GM11168 (cell line): ENCODE measurements around the gene SPATS2L.

Source experiments
- in situ Hi-C: fragments of 300-500 bp; cut with MboI; formaldehyde crosslinking; loops from one replicate; pipeline ENCODE4 v1.12.0; 2022; ENCODE audit warnings: low sequenced_read_pairs; ENCODE audit not compliant: unreplicated experiment

The SPATS2L gene

GRCh38 chr2:200345975-200346374, 39.5 kb downstream of the SPATS2L start:
- in situ Hi-C loops, result no loop called here

GRCh38 chr2:200347301-200347700, 40.8 kb downstream of the SPATS2L start:
- in situ Hi-C loops, result no loop called here

- in situ Hi-C loops, result no loop called here
Observed at GRCh38 chr2:200348897-200349563, 42.5 kb downstream of the SPATS2L start.

- in situ Hi-C loops, result no loop called here
Observed at GRCh38 chr2:200349868-200350267, 43.4 kb downstream of the SPATS2L start.

- in situ Hi-C loops, result no loop called here
Observed at GRCh38 chr2:200350850-200351285, 44.4 kb downstream of the SPATS2L start.

GRCh38 chr2:200351815-200352214, 45.3 kb downstream of the SPATS2L start:
- in situ Hi-C loops, result no loop called here

GRCh38 chr2:200352636-200353035, 46.1 kb downstream of the SPATS2L start:
- in situ Hi-C loops, result no loop called here

GRCh38 chr2:200353120-200353519, 46.6 kb downstream of the SPATS2L start:
- in situ Hi-C loops, result no loop called here

- in situ Hi-C loops, result no loop called here
Observed at GRCh38 chr2:200353874-200354273, 47.4 kb downstream of the SPATS2L start.

- in situ Hi-C loops, result no loop called here
Observed at GRCh38 chr2:200354833-200355751, 48.6 kb downstream of the SPATS2L start.

- in situ Hi-C loops, result no loop called here
Observed at GRCh38 chr2:200356321-200356720, 49.8 kb downstream of the SPATS2L start.

- in situ Hi-C loops, result no loop called here
Observed at GRCh38 chr2:200356857-200357384, 50.4 kb downstream of the SPATS2L start.

GRCh38 chr2:200357845-200358244, 51.4 kb downstream of the SPATS2L start:
- in situ Hi-C loops, result no loop called here

GRCh38 chr2:200359552-200359951, 53.1 kb downstream of the SPATS2L start:
- in situ Hi-C loops, result no loop called here

GRCh38 chr2:200360364-200360763, 53.9 kb downstream of the SPATS2L start:
- in situ Hi-C loops, result no loop called here

- in situ Hi-C loops, result no loop called here
Observed at GRCh38 chr2:200362202-200362917, 55.9 kb downstream of the SPATS2L start.

GRCh38 chr2:200363279-200363678, 56.8 kb downstream of the SPATS2L start:
- in situ Hi-C loops, result no loop called here

GRCh38 chr2:200364142-200364541, 57.6 kb downstream of the SPATS2L start:
- in situ Hi-C loops, result no loop called here

- in situ Hi-C loops, result no loop called here
Observed at GRCh38 chr2:200364620-200365019, 58.1 kb downstream of the SPATS2L start.

GRCh38 chr2:200365209-200365608, 58.7 kb downstream of the SPATS2L start:
- in situ Hi-C loops, result no loop called here

GRCh38 chr2:200367155-200367554, 60.7 kb downstream of the SPATS2L start:
- in situ Hi-C loops, result no loop called here
